ENCODE measurements around the gene MSRB1. TPM values are rescaled to one million over a fixed set of nuclear protein-coding genes. Genes with fewer than 3 reads are reported as not detected.

MSRB1 gene
- total and polyA plus RNA-seq, 9 of the 15 experiments (the other 6 are each of a cell fraction or from before 2014, with no cell fraction given): 5.4 to 33.7 (median 25.7) TPM

DNA sequence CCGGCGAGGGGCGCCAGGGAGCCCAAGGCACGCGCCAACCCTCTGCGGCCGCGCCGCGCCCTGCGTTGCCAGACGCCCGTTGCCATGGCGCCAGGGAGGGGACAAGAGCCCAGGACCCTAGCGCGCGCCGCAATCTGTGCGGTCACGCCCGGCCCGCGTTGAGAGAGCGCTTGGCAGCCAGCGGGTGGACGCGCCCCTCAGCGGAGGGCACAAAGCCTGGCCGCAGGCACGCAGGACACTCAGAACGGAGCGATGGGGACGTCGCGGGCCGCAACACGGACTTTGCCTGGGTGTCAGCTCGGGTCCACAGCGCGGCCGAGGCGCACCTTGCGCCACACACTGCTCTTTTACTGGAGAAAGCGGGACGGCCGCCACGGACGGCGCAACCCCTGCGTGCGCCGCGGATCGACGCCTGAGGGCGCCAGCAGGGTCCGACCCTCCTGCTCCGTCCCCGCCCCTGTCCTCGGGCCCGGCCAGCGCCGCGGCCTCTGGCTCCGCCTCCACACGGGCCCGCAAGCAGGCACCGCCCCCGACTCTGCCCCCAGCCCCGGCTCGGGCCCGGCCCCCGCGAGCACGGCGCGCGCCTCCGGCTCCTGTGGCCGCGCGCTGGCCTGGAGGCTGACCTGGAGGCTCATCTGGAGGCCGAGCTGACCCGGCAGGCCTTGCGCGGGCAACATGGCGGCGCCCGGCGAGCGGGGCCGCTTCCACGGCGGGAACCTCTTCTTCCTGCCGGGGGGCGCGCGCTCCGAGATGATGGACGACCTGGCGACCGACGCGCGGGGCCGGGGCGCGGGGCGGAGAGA is 40.7 kb upstream of the MSRB1 start, which contains the start of gene GFER (continued):
- TF ChIP-seq HNRNPLL (IDR thresholded peaks at IDR 0.05; ENCODE audit: low read depth, low read length, poor library complexity, severe bottlenecking): peak; percentile 93

DNA sequence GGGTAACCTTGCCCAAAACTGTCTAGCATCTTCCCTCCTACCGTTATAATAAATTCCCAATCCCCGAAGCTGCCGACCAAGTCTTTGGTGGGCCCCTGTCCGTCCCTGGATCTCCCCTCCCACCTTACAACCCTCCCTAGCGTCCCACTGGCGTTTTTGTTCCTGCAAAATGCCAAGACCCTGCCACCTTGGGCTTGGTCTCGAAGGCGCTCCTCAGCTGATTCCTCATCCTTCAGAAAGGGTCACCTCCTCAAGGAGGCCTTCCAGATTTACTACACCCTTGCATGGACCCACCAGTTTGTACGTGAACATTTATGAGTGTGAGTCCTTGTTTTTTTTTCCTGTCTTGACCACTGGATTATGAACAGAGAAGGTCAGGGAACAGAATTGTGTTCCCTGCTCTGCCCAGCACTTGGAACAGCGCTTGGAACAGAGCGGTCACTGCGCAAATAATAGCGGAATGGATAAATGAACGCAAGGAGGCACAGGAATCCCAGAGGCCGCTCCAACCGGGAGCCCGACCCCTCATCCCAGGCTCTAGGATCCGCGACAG is 40.1 kb upstream of the MSRB1 start:
- no peaks in the 10 kb centered on the region for H3K9me3 ChIP-seq (replicated peaks; ENCODE audit: control insufficient read depth, insufficient read depth, low read depth, low read length)
- H2AFZ ChIP-seq (ENCODE audit: low read depth, low read length): peak overlapping the region; percentile 88
- ChIA-PET CTCF (ENCODE audit: low intra/inter-chr PET ratio) (no interaction called here), POLR2A (interaction anchor here (0.8 to 10.2 kb wide), 4 partner anchors 9 to 44 kb away, joined by 3 to 103 read pairs (median 10); partner anchors contain the start of genes RNF151, RPS2 and TBL3)
- no TSS peak for BruUV-seq (replicated peaks)
- H3K9ac ChIP-seq (ENCODE audit: insufficient read depth in 1 of 2, low read depth in 2 of 2, low read length in 2 of 2): peak overlapping the region in 1 of 2 experiments; percentile 85; a peak in 2 of 4 replicates
- peak overlapping the region; percentile 79 for H3K4me2 ChIP-seq (ENCODE audit: insufficient read depth, low read length)
- no peak for DNase-seq (ENCODE audit: extremely low read depth in 1 of 4, low spot score in 3 of 4)
- in situ Hi-C loops (cut with MboI) (no loop called here), intact Hi-C loops (cut with micrococcal nuclease) (no loop called here)
- no peaks in the 10 kb centered on the region for H3K9me1 ChIP-seq (ENCODE audit: control insufficient read depth, insufficient read depth, low read length)
- H3K27ac ChIP-seq (ENCODE audit: extremely low read depth, low read depth, low read length): no peak overlapping the region
- peaks cover 16% of the 10 kb centered on the region for H3K79me2 ChIP-seq (ENCODE audit: control insufficient read depth, insufficient read depth, low read length)
- 15% methylated on average over 19 of the region's 19 CpGs for WGBS (ENCODE audit: insufficient coverage, low coverage, missing lambda C conversion rate)
- no peak for ATAC-seq
- H3K36me3 ChIP-seq (ENCODE audit: control insufficient read depth, insufficient read depth, low read length): peaks cover 37% of the 10 kb centered on the region; the same call in 2 of the 3 replicates
- FAIRE-seq: peak; percentile 63
- no peaks in the 10 kb centered on the region for H3K27me3 ChIP-seq (ENCODE audit: control insufficient read depth in 2 of 2, insufficient read depth in 2 of 2, low read length in 2 of 2)
- H4K20me1 ChIP-seq (replicated peaks; ENCODE audit: control insufficient read depth, insufficient read depth, low read length): no peaks in the 10 kb centered on the region
- H3K4me1 ChIP-seq (replicated peaks in 1 of 2; ENCODE audit: control insufficient read depth in 2 of 2, insufficient read depth in 2 of 2, low read length in 2 of 2): peaks cover 6 to 77% of the 10 kb centered on the region in 2 experiments; a peak in 4 of 5 replicates
- peak overlapping the region; percentile 70 for H3K4me3 ChIP-seq
- no peak for TF ChIP-seq ZNF551 (CRISPR knock-in tag; IDR thresholded peaks at IDR 0.05)
- TF ChIP-seq ZFP36 (IDR thresholded peaks at IDR 0.05; ENCODE audit: low read depth, low read length, partially characterized antibody): peak; percentile 90
- TF ChIP-seq, protein P1, sequence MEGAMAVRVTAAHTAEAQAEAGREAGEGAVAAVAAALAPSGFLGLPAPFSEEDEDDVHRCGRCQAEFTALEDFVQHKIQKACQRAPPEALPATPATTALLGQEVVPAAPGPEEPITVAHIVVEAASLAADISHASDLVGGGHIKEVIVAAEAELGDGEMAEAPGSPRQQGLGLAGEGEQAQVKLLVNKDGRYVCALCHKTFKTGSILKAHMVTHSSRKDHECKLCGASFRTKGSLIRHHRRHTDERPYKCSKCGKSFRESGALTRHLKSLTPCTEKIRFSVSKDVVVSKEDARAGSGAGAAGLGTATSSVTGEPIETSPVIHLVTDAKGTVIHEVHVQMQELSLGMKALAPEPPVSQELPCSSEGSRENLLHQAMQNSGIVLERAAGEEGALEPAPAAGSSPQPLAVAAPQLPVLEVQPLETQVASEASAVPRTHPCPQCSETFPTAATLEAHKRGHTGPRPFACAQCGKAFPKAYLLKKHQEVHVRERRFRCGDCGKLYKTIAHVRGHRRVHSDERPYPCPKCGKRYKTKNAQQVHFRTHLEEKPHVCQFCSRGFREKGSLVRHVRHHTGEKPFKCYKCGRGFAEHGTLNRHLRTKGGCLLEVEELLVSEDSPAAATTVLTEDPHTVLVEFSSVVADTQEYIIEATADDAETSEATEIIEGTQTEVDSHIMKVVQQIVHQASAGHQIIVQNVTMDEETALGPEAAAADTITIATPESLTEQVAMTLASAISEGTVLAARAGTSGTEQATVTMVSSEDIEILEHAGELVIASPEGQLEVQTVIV (CRISPR knock-in tag; IDR thresholded peaks at IDR 0.05; ENCODE audit: borderline replicate concordance): no peak
- TF ChIP-seq HSF4 (CRISPR knock-in tag; IDR thresholded peaks at IDR 0.05; ENCODE audit: borderline replicate concordance): no peak
- TF ChIP-seq LEF1 (IDR thresholded peaks at IDR 0.05): no peak
- TF ChIP-seq ZNF311 (CRISPR knock-in tag; IDR thresholded peaks at IDR 0.05): no peak
- no peak for TF ChIP-seq TAF1 (IDR thresholded peaks at IDR 0.05; ENCODE audit: control insufficient read depth, extremely low read depth, insufficient read depth, low read length, severe bottlenecking)
- TF ChIP-seq, protein P2, sequence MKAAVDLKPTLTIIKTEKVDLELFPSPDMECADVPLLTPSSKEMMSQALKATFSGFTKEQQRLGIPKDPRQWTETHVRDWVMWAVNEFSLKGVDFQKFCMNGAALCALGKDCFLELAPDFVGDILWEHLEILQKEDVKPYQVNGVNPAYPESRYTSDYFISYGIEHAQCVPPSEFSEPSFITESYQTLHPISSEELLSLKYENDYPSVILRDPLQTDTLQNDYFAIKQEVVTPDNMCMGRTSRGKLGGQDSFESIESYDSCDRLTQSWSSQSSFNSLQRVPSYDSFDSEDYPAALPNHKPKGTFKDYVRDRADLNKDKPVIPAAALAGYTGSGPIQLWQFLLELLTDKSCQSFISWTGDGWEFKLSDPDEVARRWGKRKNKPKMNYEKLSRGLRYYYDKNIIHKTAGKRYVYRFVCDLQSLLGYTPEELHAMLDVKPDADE (conservative IDR thresholded peaks at IDR 0.05; ENCODE audit: control insufficient read depth, low read depth, low read length): no peak
- no peak for TF ChIP-seq NFYB (IDR thresholded peaks at IDR 0.05; ENCODE audit: extremely low read depth, insufficient read length)
- TF ChIP-seq SAP30 (IDR thresholded peaks at IDR 0.05; ENCODE audit: borderline replicate concordance, insufficient read depth, low read depth, low read length, poor library complexity, severe bottlenecking): peak; percentile 13
- TF ChIP-seq ZBTB7A (IDR thresholded peaks at IDR 0.05; ENCODE audit: borderline replicate concordance, control insufficient read depth, low read depth, low read length): no peak
- no peak for TF ChIP-seq BACH1 (tag; IDR thresholded peaks at IDR 0.05)
